HG02763 (cell line): ENCODE measurements around the gene GEMIN2.
A peak's percentile ranks its signal among the peaks of the same experiment; 100 is the strongest.
"Not testable (repeated sequence)": the region's sequence is repeated elsewhere in the genome, so short reads cannot be mapped to it uniquely, and the experiment has no call there.

Source experiments
- ATAC-seq: cut with Tn5 transposase; IDR thresholded peaks from one replicate; pipeline ENCODE4 v1.9.1; 2021; ENCODE audit warnings: mild to moderate bottlenecking, moderate library complexity; ENCODE audit not compliant: unreplicated experiment

Gene GEMIN2

DNA sequence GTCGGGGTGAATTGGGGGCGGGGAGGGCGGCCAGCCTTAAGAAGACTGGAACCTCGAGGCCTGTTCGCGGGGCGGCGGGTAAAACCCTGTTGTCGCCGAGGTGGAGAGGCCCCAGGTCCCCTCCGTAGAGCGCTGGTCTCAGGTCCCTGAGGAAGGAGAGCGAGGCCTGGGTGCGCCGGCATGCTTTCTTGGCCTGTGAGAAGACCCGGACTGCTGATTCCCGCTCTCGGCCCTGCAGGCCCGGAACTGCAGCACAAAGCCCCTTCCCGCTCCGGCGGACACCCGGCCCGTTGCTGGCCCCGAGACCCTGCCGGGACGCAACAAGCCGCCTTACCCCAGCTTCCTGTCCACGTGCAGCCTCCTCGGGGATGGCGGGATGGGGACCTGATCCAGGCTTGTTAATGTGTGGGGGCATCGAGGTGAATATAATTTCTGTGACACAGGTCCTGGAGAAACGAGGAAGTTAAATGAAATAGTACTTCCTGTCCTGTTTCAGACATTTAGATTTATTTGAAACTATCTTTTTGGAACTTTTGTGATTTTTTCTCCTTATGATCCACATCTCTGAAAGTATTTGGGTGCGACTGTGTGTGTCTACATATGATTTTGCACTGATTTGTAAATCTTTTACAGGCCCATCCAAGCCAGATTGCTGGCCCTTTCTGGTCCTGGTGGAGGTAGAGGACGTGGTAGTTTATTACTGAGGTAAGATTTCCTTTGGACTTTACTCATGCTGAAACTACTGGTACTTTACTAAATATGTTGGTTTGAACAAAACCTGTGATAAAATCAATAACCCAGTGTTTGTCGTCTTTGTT, 61.5 kb downstream of the GEMIN2 start:
- ATAC-seq: peak; percentile 5

DNA sequence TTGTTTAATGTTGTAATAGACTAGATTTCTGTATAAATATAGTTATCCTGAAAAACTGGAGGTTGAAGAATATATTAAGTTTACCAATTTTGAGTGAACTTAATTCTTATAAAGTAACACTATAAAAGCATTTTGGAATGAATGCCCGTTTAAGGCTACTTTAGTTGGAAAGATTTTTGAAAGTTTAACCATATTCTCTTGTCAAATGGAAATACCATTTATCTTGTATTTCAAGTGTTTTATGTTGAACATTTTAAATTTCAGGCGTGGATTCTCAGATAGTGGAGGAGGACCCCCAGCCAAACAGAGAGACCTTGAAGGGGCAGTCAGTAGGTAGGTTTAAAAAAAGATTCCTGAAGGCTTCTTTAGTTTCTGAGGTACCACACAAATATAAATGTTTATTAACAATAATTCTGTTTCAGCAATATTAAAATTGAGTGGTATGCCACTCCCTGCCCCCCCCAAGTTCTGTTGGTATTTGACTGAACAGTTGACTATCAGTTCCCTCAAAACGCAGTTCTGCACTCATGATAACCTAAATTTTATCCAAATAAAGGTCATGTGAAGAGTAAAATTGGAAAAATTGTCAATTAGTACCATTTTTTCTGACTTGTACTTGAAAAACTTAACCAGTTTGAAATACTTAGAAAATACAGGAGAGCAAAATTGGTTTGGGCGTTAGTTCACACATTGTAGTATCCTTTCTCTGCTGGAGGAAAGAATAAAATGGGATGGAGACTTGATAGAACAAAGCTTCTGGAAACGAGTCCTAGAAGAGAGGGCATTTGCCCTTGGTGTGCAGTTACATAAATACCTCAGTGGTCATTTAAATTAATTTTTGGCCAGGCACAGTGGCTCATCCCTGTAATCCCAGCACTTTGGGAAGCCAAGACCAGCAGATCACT, 62.4 kb downstream of the GEMIN2 start:
- no peak for ATAC-seq

- no peak for ATAC-seq
Measured at GRCh38 chr14:39177168-39177545, 63.0 kb downstream of the GEMIN2 start.

- no peak for ATAC-seq
Measured at GRCh38 chr14:39179042-39179441, 64.9 kb downstream of the GEMIN2 start.

- ATAC-seq: no peak
Measured at GRCh38 chr14:39180553-39180952, 66.4 kb downstream of the GEMIN2 start.

- ATAC-seq: no peak
Measured at GRCh38 chr14:39181026-39181692, 67.0 kb downstream of the GEMIN2 start.

DNA sequence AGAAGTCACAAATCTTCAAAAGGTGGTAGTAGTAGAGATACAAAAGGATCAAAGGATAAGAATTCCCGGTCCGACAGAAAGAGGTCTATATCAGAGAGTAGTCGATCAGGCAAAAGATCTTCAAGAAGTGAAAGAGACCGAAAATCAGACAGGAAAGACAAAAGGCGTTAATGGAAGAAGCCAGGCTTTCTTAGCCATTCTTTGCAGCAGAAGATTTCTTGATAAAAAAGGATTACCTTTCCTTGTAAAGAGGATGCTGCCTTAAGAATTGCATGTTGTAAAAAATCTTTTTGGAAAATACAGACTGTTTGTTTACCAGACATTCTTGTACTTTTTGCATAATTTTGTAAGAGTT, 67.5 kb downstream of the GEMIN2 start:
- no peak for ATAC-seq

- ATAC-seq: no peak
Measured at GRCh38 chr14:39182770-39183684, 68.9 kb downstream of the GEMIN2 start.

DNA sequence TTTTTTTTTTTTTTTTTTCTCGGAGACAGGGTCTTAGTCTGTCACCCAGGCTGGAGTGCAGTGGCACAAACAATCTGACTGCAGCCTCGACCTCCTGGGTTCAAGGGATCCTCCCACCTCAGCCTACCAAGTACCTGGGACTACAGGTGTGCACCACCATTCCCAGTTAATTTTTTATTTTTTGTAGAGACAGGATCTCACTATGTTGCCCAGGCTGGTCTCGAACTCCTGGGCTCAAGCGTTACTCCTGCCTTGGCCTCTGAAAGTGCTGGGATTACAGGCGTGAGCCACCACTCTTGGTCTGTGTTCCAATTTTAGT, 69.5 kb downstream of the GEMIN2 start:
- ATAC-seq: not testable (repeated sequence)

GRCh38 chr14:39184628-39185255, 70.6 kb downstream of the GEMIN2 start:
- ATAC-seq: no peak

GRCh38 chr14:39185256-39186049, 71.3 kb downstream of the GEMIN2 start:
- ATAC-seq: no peak
